HG03060 (cell line): ENCODE data around the gene PTPN9.
"Not testable (repeated sequence)": the region's sequence is repeated elsewhere in the genome, so short reads cannot be mapped to it uniquely, and the experiment has no call there.

ENCODE experiments used
- ATAC-seq: cut with Tn5 transposase; IDR thresholded peaks from one replicate; pipeline ENCODE4 v1.9.1; 2021; ENCODE audit warnings: low read depth, moderate number of reproducible peaks; ENCODE audit not compliant: unreplicated experiment

Gene PTPN9

DNA sequence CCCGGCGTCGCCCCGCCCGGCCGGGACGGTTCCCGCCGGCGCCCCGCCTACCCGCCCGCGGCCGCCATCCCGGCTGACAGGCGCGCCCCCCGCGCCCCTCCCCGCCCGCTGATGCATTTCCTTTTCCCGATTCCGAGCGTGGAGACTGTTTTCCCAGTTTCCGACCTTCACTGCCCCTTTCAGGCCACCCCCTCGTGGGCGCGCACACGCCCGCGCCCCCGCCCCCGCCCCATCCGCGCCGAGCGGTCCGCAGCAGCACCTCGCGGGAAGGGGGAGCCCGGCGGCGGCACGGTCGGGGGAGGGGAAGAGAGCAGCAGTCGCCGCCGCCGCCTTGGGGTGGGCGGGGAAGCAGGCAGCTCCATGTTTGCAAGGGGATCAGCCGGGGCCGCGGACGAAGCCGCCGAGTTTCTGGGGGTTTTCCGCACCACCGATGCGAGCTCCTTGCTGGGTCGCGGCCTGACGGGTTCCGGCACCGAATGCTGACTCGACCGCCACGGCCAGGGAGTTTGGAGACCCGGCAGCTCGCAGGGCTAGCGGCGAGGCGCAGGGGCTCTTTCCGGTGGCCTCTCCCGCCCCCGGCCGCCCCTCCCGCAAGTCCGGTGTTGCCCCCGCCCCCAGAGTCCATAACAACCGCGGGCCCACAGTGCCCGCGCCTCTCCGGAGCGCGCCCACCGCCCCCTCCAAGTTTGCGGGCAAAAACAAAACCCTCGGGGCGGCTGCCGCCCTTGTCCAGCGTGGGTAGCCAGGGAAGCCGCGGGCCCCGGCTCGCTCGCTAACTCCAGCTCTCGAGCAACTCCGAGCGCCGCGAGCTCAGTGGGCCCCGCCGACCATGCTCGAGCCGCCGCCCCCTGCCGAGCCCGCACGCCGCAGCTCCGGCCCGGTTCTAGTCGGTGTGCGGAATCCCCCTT lies 124.4 kb downstream of the PTPN9 start:
- no peak for ATAC-seq

- ATAC-seq: peak; percentile 22
Observed at GRCh38 chr15:75453703-75454470, 125.2 kb downstream of the PTPN9 start.

DNA sequence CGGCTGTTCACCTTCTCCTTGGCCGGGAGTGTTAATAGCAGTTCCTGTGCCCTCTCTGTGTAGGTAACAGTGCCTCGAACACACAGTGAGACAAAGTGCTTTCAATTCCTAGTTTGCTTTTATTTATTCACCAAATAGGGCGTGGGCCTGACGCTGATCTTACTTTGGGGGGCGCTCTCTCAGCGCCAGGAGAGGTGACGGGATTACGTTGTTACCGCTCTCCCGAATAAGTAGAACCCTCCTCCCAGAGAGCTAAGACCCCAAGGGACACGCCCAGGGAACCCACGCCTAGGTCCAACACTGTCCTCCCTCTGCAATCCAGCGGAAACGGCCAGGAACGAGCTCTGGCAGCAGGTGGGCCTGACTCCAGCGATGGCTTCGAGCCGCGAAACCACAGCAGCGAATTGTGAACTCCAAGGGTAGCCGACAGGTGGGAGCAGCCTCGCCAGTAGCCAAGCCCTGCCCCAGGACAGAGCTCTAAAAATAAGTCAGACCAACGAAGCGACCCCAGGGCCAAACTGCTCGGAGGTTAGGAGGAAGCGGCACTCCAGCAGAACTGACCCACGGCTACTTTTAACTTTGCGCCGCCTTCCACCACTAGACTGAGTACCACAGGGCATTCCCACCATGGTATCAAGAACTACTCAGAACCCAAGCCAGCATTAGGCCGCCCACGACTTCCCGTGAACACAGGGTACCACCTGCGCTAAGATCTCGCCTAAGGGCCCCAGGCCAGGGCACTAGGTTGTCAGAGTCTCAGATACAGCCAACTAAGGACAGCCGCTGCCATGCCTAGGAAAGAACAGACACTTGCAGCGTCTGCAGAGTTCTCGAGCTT lies 126.0 kb downstream of the PTPN9 start:
- ATAC-seq: no peak

GRCh38 chr15:75452364-75452864 lies 126.7 kb downstream of the PTPN9 start:
- ATAC-seq: no peak

DNA sequence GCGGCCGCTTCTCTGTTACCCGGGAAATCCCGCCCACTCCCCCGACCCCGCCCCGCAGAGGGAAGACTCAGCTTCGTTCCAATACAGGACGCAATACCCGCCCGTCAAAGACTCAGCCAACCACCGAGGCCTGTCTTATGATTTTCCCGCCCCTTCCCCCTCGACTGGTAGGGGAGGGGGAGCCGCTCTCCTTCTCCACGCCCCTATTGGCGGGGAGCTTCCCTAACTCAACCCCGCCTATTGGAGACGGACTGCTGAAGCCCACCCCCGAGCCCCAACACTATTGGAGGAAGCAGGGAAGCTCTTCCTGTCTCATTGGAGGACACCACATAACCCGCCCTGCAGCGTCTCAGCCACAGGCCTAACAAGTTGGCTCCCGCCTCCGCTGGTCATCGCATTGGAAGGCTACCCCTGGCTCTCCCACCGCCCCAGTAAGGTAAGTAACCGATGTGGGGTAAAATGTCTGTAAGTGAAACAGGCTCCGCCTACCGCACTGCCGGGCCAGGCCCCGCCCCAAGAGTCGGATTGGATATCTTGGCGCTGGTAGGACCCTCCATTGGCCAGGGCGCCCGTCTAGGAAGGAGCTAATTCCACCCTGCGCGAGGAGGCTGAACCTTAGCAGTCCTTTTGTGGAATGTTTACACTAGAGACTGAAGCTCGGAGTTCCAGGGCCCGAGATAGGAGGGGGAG lies 127.3 kb downstream of the PTPN9 start, which contains the start of gene SIN3A:
TSS of gene SIN3A (minus strand) at position 17 of the 690 bp plus-strand sequence. CDS start 21,315 bp downstream, outside the sequence.
- peak; percentile 30 for ATAC-seq

- ATAC-seq: no peak
Observed at GRCh38 chr15:75451202-75451673, 127.9 kb downstream of the PTPN9 start.

- ATAC-seq: peak; percentile 15
Observed at GRCh38 chr15:75450307-75451201, 128.6 kb downstream of the PTPN9 start.

- no peak for ATAC-seq
Observed at GRCh38 chr15:75449585-75450306, 129.4 kb downstream of the PTPN9 start.

GRCh38 chr15:75448171-75448570 lies 130.9 kb downstream of the PTPN9 start:
- ATAC-seq: not testable (repeated sequence)

DNA sequence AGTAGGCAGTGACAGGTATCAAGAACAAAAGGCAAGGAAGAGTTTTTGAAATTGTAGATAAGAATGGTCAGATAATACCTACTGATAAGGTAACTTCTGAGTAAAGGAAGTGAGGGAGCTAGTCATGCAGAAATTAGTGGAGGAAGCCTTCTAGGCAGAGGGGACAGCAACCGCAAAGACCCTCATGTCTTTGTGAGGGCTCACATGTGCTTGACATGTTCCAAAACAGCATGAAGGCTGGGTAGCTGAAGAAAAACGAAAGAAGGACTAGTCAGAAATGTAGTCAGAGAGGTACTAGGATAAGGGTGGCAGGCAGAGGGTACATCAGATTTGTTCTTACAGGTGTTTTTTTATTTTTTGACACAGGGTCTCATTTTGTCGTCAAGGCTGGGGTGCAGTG lies 133.0 kb downstream of the PTPN9 start:
- ATAC-seq: no peak

DNA sequence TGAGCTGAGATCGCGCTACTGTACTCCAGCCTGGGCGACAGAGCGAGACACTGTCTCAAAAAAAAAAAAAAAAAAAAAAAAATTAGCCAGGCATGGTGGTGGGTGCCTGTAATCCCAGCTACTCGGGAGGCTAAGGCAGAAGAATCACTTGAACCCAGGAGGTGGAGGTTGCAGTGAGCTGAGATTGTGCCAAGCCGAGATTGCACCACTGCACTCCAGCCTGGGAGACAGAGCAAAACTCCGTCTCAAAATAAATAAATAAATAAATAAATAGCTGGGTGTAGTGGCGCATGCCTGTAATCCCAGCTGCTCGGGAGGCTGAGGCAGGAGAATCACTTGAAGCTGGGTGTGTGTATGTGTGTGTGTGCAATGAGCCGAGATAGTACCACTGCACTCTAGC lies 133.8 kb downstream of the PTPN9 start:
- ATAC-seq: not testable (repeated sequence)

GRCh38 chr15:75443972-75444453 lies 135.1 kb downstream of the PTPN9 start:
- ATAC-seq: not testable (repeated sequence)

GRCh38 chr15:75437721-75438120 lies 141.4 kb downstream of the PTPN9 start:
- no peak for ATAC-seq

GRCh38 chr15:75436881-75437280 lies 142.2 kb downstream of the PTPN9 start:
- no peak for ATAC-seq

- ATAC-seq: no peak
Observed at GRCh38 chr15:75431682-75432081, 147.4 kb downstream of the PTPN9 start.

DNA sequence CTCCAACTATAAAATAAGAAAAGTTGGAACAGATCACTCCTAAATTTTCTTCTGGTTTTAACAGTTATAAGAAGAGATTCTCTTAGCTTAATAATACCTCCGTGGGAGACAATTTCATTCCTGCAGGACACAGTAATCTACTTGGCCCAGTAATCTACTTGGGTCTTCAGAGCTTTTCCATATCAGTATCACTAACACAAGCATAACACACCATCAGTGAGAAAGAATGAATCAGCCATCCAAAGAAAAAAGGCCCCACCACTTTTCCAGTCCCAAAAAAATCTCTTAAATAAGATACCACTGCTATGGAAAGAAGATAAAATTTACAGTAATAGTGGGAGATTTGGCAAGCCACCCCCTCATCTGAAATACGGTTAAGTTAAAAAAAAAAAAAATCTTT lies 147.8 kb downstream of the PTPN9 start:
- no peak for ATAC-seq

GRCh38 chr15:75430259-75430658 lies 148.9 kb downstream of the PTPN9 start:
- no peak for ATAC-seq

GRCh38 chr15:75428152-75428551 lies 151.0 kb downstream of the PTPN9 start:
- ATAC-seq: no peak
